Smooth muscle cell (in vitro differentiated cells): ENCODE results near the gene CLMP. TPM values are rescaled to one million over a fixed set of nuclear protein-coding genes. Genes with fewer than 3 reads are reported as not detected.

Experiments
- DNase-seq: peaks from one replicate; lab custom pipeline; 2025; ENCODE audit not compliant: unreplicated experiment; lab: John Stamatoyannopoulos, UW
- H2AFZ ChIP-seq: fragments of 200-600 bp; sonication (generic); 2 replicates; pipeline ENCODE4 v1.6.0; 2016; ENCODE audit warnings: antibody characterized with exemption, low read depth, mild to moderate bottlenecking
- H3F3A ChIP-seq: fragments of 200-600 bp; sonication (generic); 2 replicates; pipeline ENCODE4 v1.6.0; 2017; ENCODE audit warnings: antibody characterized with exemption, low read depth
- H3K27ac ChIP-seq: fragments of 200-600 bp; sonication (generic); 2 replicates; pipeline ENCODE4 v1.5.1; 2016; ENCODE audit warnings: low read depth, mild to moderate bottlenecking
- H3K27me3 ChIP-seq: fragments of 200-600 bp; sonication (generic); 2 replicates; pipeline ENCODE4 v1.6.1; 2016; ENCODE audit warnings: low read depth, mild to moderate bottlenecking
- H3K36me3 ChIP-seq: fragments of 200-600 bp; sonication (generic); 2 replicates; pipeline ENCODE4 v1.5.1; 2016; ENCODE audit warnings: low read depth
- H3K4me1 ChIP-seq: fragments of 200-600 bp; sonication (generic); 2 replicates; pipeline ENCODE4 v1.5.1; 2016; ENCODE audit warnings: low read depth
- H3K4me2 ChIP-seq: fragments of 200-600 bp; sonication (generic); 2 replicates; pipeline ENCODE4 v1.6.0; 2016; ENCODE audit warnings: mild to moderate bottlenecking
- H3K4me3 ChIP-seq: fragments of 200-600 bp; sonication (generic); 2 replicates; pipeline ENCODE4 v1.5.1; 2016; ENCODE audit warnings: mild to moderate bottlenecking
- H3K79me2 ChIP-seq: fragments of 200-600 bp; sonication (generic); 2 replicates; pipeline ENCODE4 v1.6.0; 2016; ENCODE audit warnings: low read depth, mild to moderate bottlenecking
- H3K9ac ChIP-seq: fragments of 200-600 bp; sonication (generic); 2 replicates; pipeline ENCODE4 v1.6.0; 2016; ENCODE audit warnings: low read depth
- H3K9me3 ChIP-seq: fragments of 200-600 bp; sonication (generic); replicated peaks from 2 replicates; pipeline ENCODE4 v1.5.1; 2016; ENCODE audit warnings: low read depth
- H4K20me1 ChIP-seq: fragments of 200-600 bp; sonication (generic); 2 replicates; pipeline ENCODE4 v1.6.0; 2016; ENCODE audit warnings: low read depth
- CTCF ChIP-seq: fragments of 200-600 bp; sonication (generic); IDR thresholded peaks from 2 replicates; pipeline ENCODE4 v1.5.1; 2017; ENCODE audit warnings: borderline replicate concordance, mild to moderate bottlenecking, antibody characterized with exemption; ENCODE audit not compliant: insufficient read depth, poor library complexity, severe bottlenecking
- WGBS: methylation state at CpG from one replicate; pipeline ENCODE4 v1.1.7; 2016; ENCODE audit warnings: low lambda C conversion rate; 5-methylcytosine and 5-hydroxymethylcytosine counted together
- polyA plus RNA-seq: library from polyadenylated mRNA; unstranded; fragments of >200 nt; fragmentation: Nextera tagmentation; extraction: Ambion mirVana; gene quantifications from 2 replicates; pipeline ENCODE4 v1.2.1, GENCODE V29; 2016
- total RNA-seq: library from RNA; depleted of rRNA; stranded (reverse); fragments of >200 nt; gene quantifications from 2 replicates; pipeline ENCODE4 v1.2.3, GENCODE V29; 2014

Gene CLMP
- 163 and 176 TPM in 2 replicates for total RNA-seq
- polyA plus RNA-seq = 62.0 and 74.0 TPM in 2 replicates

GRCh38 chr11:123195188-123196059 lies at the start of gene CLMP:
Gene CLMP (minus strand): TSS chr11:123195248. CDS start chr11:123194940, 308 bp downstream.
- Histone ChIP-seq H3K4me3 (peak within 1 kb of the TSS; percentile 69), H3K9me3 (no peaks in the 10 kb centered on the region), H4K20me1 (peaks cover 5% of the 10 kb centered on the region), H3K36me3 (no peaks in the 10 kb centered on the region), H3K79me2 (peaks cover 43% of the 10 kb centered on the region), H3K9ac (peak within 1 kb of the TSS; percentile 82), H3K4me2 (peak within 1 kb of the TSS; percentile 84), H2AFZ (peak within 1 kb of the TSS; percentile 68), H3F3A (peaks cover 14% of the 10 kb centered on the region), H3K27me3 (no peaks in the 10 kb centered on the region), H3K4me1 (peaks cover 30% of the 10 kb centered on the region), H3K27ac (peak within 1 kb of the TSS; percentile 93)
- 7% methylated on average over 35 of the region's 53 CpGs for WGBS
- peak; percentile 59 for DNase-seq
- no peak for TF ChIP-seq CTCF

GRCh38 chr11:123241874-123242543 lies 47.0 kb upstream of the CLMP start:
- Histone ChIP-seq H2AFZ (no peak overlapping the region), H4K20me1 (no peaks in the 10 kb centered on the region), H3K9ac (no peak overlapping the region), H3K79me2 (no peaks in the 10 kb centered on the region), H3K4me3 (no peak overlapping the region), H3K4me2 (no peak overlapping the region), H3K27ac (no peak overlapping the region), H3K4me1 (no peaks in the 10 kb centered on the region), H3K9me3 (no peaks in the 10 kb centered on the region), H3K36me3 (no peaks in the 10 kb centered on the region), H3F3A (no peaks in the 10 kb centered on the region), H3K27me3 (no peaks in the 10 kb centered on the region)
- DNase-seq = no peak
- WGBS = 92% methylated on average over 11 of the region's 11 CpGs
- no peak for TF ChIP-seq CTCF

GRCh38 chr11:123241294-123241693 lies 46.2 kb upstream of the CLMP start:
- Histone ChIP-seq H3K36me3 (no peaks in the 10 kb centered on the region), H4K20me1 (no peaks in the 10 kb centered on the region), H3K79me2 (no peaks in the 10 kb centered on the region), H3K9ac (no peak overlapping the region), H3K9me3 (no peaks in the 10 kb centered on the region), H3K4me2 (no peak overlapping the region), H3K4me1 (no peaks in the 10 kb centered on the region), H3K27me3 (no peaks in the 10 kb centered on the region), H3K27ac (no peak overlapping the region), H2AFZ (no peak overlapping the region), H3K4me3 (no peak overlapping the region), H3F3A (no peaks in the 10 kb centered on the region)
- no peak for DNase-seq
- WGBS = 46% methylated on average over 1 of the region's 1 CpG
- no peak for TF ChIP-seq CTCF
